ENCODE results near the gene MTG2. TPM values are rescaled to one million over a fixed set of nuclear protein-coding genes. Genes with fewer than 3 reads are reported as not detected.

MTG2 gene
- total and polyA plus RNA-seq, 2 of the 13 experiments (the other 11 are each of a cell fraction or from before 2014, with no cell fraction given): 20.4 to 37.8 TPM

DNA sequence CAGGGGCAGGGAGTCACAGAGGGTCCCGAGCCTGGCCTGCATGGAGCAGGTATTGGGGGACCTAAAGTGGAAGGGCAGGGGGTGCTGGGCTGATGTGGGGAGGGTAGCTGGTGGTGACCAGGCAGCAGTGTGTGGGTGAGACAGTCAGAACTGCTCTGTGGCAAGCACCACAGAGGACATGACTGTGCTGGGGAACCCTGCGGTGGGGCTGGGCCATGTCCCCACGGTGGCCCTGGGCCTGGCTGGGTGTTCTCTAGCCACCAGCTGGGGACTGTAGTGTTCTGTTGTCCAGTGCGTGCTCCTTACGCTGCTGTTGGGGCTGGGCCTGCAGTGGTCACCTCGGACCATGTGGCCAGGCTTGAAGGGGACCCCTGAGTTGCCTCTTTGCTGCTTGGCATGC, 35.7 kb upstream of the MTG2 start (continued):
- peak; percentile 69; the same call in 1 of the 2 replicates for TF ChIP-seq ZNF552 (CRISPR knock-in tag; IDR thresholded peaks at IDR 0.05; ENCODE audit: borderline replicate concordance)
- no peak for TF ChIP-seq PHF5A (CRISPR knock-in tag; IDR thresholded peaks at IDR 0.05; ENCODE audit: low read depth, unreplicated experiment)
- TF ChIP-seq ZBTB8A (CRISPR knock-in tag; IDR thresholded peaks at IDR 0.05; ENCODE audit: borderline replicate concordance, low read depth): no peak
- peak; percentile 45 for TF ChIP-seq AGO2 (optimal IDR thresholded peaks at IDR 0.05; ENCODE audit: low read depth, low read length)
- TF ChIP-seq ZNF781 (CRISPR knock-in tag; IDR thresholded peaks at IDR 0.05; ENCODE audit: borderline replicate concordance, not compliant biosample characterization): no peak
- TF ChIP-seq, protein P1, sequence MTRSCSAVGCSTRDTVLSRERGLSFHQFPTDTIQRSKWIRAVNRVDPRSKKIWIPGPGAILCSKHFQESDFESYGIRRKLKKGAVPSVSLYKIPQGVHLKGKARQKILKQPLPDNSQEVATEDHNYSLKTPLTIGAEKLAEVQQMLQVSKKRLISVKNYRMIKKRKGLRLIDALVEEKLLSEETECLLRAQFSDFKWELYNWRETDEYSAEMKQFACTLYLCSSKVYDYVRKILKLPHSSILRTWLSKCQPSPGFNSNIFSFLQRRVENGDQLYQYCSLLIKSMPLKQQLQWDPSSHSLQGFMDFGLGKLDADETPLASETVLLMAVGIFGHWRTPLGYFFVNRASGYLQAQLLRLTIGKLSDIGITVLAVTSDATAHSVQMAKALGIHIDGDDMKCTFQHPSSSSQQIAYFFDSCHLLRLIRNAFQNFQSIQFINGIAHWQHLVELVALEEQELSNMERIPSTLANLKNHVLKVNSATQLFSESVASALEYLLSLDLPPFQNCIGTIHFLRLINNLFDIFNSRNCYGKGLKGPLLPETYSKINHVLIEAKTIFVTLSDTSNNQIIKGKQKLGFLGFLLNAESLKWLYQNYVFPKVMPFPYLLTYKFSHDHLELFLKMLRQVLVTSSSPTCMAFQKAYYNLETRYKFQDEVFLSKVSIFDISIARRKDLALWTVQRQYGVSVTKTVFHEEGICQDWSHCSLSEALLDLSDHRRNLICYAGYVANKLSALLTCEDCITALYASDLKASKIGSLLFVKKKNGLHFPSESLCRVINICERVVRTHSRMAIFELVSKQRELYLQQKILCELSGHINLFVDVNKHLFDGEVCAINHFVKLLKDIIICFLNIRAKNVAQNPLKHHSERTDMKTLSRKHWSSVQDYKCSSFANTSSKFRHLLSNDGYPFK (CRISPR knock-in tag; IDR thresholded peaks at IDR 0.05; ENCODE audit: borderline replicate concordance): no peak
- no peak for TF ChIP-seq ZNF292 (CRISPR knock-in tag; IDR thresholded peaks at IDR 0.05; ENCODE audit: borderline replicate concordance, low read depth)
- TF ChIP-seq RNF219 (CRISPR knock-in tag; IDR thresholded peaks at IDR 0.05): no peak
- TF ChIP-seq ZNF263 (CRISPR knock-in tag; IDR thresholded peaks at IDR 0.05): peak; percentile 36; the same call in 1 of the 2 replicates
- TF ChIP-seq ZNF34 (CRISPR knock-in tag; IDR thresholded peaks at IDR 0.05; ENCODE audit: borderline replicate concordance): no peak
- no peak for TF ChIP-seq GATA4 (IDR thresholded peaks at IDR 0.05; ENCODE audit: borderline replicate concordance, low read depth)
- no peak for TF ChIP-seq MTA1 (CRISPR knock-in tag; IDR thresholded peaks at IDR 0.05; ENCODE audit: borderline replicate concordance)
- TF ChIP-seq NFE2 (CRISPR knock-in tag; IDR thresholded peaks at IDR 0.05): no peak
- TF ChIP-seq PAX8 (CRISPR knock-in tag; IDR thresholded peaks at IDR 0.05; ENCODE audit: borderline replicate concordance): no peak
- TF ChIP-seq ZNF639 (CRISPR knock-in tag; conservative IDR thresholded peaks at IDR 0.05): no peak
- no peak for TF ChIP-seq NKX3-1 (CRISPR knock-in tag; IDR thresholded peaks at IDR 0.05)
- TF ChIP-seq, protein P2, sequence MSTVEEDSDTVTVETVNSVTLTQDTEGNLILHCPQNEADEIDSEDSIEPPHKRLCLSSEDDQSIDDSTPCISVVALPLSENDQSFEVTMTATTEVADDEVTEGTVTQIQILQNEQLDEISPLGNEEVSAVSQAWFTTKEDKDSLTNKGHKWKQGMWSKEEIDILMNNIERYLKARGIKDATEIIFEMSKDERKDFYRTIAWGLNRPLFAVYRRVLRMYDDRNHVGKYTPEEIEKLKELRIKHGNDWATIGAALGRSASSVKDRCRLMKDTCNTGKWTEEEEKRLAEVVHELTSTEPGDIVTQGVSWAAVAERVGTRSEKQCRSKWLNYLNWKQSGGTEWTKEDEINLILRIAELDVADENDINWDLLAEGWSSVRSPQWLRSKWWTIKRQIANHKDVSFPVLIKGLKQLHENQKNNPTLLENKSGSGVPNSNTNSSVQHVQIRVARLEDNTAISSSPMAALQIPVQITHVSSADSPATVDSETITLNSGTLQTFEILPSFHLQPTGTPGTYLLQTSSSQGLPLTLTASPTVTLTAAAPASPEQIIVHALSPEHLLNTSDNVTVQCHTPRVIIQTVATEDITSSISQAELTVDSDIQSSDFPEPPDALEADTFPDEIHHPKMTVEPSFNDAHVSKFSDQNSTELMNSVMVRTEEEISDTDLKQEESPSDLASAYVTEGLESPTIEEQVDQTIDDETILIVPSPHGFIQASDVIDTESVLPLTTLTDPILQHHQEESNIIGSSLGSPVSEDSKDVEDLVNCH (CRISPR knock-in tag; IDR thresholded peaks at IDR 0.05): no peak
- TF ChIP-seq, protein P3, sequence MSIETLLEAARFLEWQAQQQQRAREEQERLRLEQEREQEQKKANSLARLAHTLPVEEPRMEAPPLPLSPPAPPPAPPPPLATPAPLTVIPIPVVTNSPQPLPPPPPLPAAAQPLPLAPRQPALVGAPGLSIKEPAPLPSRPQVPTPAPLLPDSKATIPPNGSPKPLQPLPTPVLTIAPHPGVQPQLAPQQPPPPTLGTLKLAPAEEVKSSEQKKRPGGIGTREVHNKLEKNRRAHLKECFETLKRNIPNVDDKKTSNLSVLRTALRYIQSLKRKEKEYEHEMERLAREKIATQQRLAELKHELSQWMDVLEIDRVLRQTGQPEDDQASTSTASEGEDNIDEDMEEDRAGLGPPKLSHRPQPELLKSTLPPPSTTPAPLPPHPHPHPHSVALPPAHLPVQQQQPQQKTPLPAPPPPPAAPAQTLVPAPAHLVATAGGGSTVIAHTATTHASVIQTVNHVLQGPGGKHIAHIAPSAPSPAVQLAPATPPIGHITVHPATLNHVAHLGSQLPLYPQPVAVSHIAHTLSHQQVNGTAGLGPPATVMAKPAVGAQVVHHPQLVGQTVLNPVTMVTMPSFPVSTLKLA (IDR thresholded peaks at IDR 0.05): no peak

All from HepG2 (cell line).